CD1c-positive myeloid dendritic cell (primary cell): Measurements from ENCODE around the gene EIF3F.

ENCODE experiments used
- DNase-seq: peaks from one replicate; pipeline ENCODE4 v3.0.0-alpha.2; 2016; ENCODE audit errors: extremely low spot score

The EIF3F gene

DNA sequence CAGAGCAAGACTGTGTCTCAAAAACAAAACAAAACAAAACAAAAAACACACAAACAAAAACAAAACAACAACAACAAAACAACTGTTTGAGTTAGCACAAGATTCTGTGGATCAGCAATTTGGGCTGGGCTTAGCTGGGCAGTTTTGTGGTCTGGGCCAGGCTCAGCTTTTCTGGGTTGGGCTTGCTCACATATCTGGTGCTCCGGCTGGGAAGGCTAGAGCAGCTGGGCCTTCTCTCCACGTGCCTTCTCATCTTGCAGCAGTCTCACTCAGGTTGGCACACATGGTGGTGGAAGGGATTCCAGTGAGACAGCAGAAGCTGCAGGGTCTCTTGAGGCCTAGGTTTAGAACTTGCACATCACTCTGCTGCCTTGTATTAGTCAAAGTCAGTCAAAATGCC, 35.7 kb downstream of the EIF3F start:
- no peak for DNase-seq

DNA sequence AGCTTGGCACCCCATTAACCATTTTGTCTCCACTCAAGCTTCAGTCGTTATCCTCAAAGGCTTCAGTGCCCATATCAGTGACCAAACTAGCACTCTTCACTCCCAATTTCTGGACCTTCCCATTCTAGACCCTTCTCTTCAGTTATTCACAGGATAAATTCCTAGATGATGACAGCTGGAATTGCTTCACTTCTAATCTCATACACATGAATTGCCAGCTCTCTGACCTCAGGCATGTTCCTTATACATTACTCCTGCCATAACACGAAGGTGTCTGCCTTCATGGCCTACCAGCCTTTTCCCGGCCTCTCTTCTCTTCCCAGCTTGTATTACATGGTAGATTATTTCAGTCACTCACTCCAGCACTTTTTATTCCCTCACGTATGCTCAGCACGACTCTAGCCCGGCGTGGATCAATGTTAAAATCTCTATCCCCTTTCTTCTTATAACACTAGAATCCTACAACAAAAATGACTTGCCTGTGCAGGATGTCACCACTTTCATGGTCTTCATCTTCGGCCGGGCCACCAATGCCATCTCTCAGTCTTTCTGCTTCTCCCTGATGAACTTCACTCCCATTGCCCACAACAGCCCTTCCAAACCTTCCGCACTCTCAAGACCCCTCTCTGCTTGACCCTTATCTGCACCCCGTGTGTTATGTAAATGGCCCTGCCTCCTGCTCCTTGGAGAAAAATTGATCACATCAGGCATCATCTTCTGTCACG, 36.9 kb downstream of the EIF3F start:
- no peak for DNase-seq

DNA sequence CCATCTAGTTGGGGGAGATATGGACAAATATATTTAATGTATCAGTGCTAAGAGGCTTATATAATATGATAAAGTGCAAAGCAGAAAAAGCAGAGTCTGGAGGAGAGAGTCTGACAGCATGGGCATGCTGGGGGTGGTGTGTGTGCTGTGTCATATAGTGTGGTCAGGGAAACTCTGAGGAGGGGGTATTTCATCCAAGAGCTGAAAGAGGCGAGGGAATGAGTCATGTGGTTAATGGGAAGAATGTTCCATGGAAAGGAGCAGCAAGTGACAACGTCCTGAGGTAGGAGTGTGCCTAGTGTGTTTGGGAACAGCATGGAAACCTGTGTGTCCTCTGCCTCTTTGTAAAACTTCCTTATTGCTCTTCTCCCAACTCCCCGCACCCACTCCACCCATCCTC, 38.0 kb downstream of the EIF3F start:
- no peak for DNase-seq

DNA sequence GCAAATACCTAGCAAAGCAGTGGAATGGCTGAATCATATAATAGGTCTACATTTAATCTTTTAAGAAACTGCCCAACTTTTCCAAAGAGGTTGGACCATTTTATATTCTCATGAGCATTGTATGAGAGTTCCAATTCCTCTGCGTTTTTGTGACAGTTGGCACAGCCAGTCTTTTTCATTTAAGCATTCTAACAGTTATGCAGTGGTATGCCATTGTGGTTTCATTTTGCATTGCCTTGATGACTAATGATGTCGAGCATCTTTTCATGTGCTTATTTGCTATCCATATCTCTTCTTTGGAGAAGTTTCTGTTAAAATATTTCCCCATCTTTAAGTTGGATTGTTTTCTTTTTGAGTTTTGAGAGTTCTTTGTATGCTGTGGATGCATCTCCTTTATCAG, 38.7 kb downstream of the EIF3F start:
- no peak for DNase-seq

DNA sequence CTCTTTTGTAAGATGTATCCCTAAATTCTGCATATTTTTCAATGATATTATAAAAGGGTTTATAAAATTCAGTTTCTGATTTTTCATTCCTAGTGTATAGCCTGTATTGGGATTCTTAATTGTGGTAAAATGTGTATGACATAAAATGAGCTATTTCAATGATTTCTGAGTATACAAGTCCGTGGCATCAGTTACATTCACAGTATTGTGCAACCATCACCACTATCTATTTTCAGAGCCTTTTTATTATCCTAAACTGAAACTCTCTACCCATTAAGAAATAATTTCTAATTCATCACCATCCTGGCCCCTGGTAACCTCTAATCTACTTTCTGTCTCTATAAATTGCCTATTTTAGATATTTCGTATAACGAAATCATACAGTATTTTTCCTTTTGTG, 39.8 kb downstream of the EIF3F start:
- DNase-seq = no peak

DNA sequence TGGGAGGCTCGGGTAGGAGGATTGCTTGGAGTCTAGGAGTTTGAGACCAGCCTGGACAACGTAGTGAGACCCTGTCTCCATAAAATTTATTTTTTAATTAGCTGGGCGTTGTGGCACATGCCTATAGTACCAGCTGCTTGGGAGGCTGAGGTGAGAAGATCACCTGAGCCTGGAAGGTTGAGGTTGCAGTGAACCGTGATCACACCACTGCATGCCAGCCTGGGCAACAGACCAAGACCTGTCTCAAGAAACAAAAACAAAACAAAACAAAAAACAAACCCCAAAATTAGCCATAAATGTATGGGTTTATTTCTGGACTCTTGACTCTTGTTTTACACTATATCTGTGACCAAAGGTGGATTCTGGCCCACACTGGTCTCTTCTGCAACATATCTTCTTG, 41.6 kb downstream of the EIF3F start:
- no peak for DNase-seq

DNA sequence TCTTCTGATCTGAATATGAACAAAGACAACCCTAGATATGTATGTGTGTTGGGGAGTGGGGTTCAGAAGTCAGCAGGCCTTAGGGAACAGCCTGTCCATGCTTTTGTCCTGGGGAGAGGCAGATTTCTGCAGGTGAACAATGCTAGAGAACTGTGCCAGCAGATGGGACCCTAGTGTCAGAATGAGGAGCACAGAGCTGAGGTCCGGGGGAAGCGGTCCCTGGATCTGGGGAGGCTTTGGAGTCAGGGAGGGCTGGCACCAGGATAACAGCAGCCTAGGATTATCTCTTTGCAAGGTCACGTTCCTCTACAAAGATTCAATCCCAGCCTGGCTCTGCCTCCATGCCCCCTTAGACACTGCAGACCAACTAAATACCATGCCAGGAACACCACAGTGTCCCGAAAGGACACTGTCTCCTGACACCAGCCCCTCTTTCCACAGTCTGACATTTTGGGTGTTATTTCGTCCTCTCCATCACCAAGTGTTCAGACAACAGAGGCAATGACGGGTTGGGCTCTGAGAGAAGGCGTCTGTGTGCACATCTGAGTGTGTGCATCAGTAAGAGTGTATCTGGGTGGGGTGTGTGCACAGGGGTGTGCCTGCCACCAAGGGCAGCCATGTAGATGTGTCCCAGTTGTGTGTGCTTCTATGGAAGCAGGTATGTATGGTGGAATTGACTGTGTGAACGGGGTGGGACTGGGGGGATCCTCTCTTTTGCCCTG, 43.5 kb downstream of the EIF3F start:
- no peak for DNase-seq

DNA sequence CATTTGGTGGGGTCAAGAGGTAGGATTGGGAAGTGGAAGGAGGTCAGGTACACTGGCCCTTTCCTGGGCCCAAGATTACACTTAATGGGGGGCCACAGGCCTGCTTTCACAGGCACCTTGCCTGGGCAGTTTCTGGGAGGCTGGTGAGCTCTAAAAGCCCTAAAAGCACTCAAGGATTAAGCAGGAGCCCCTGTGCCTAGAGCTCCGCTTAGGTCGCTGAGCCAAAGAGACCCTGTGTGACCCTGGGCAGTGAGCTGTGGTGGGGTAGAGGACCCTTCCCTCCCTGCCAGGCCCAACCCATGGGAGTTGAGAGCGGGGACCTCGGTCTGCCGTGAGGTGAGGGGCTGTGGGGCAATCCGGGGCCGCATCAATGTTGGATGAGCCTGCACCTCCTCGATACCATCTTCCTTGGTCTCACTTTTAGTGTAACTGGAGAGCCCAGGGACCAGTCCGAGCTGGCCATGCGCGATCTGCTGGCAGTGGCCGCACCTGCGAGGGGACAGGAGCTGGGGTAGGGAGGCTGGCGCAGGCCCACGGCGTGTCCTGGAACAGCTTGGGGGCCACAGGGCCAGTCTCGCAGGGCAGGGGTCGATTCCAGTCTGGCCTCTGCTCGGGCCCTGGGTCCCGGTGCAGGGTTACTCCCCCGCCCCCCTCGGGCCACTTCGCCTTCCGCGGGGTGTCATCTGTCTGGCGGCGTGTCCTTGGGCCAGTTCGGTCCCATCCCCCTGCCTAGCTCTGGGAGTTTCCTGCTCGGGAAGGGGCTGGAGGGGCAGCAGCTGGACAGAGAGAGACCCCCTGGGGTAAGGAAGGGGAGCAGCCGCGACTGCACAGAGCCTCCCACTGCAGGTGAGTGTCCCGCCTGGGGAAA, 44.3 kb downstream of the EIF3F start:
- no peak for DNase-seq

DNA sequence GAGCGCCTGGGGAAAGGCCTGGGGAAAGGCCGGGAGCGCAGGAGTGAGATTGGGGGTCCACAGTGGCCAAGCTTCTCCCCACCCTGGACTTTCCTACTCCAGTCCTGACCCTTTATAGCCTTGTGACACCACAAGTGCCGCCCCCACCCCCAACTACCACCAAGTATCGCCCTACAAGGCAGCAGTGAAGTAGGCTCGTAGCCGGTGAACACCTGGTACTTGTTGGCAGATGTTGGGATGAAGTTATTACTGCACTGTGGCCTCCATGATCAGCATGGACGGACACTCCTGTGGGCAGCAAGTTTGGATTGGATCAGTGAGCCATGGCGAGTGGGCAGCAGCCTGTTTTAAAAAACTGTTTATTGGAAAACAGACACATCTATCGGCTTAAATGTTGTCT, 45.0 kb downstream of the EIF3F start:
- no peak for DNase-seq

DNA sequence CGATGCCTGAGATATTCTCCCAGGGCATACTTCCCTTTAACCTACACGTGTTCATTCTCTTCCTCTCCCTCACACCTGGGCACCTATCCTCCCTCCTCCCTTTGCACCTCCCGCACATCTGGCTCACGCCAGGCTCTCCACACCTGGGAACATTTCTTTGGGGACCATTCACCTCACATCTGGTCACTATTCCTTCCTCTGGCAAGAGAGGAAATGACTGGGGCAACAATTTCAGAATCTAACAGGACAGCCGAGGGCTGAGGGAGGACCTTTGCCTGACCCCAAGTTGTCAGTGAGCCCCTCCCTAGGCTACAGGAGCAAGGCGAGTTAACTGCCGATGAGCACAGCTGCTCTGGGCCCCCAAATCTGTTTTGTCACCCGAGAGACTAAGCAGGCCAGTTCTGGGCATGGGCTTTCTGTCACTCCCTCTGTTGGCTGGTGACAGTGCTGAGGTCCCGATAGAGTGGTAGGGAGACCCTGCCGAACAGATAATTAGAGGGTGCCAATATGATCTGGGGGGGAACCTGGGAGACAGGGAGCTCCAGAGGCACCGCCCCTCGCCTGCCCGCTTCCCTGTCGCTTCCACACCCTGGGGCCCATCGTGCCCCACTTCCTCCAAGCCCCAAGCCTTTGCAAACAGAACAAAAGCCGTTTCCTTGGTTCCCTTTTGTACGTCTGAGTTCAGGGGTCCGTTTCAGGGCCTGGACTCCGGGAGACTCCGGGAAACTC, 45.6 kb downstream of the EIF3F start:
- DNase-seq = no peak

DNA sequence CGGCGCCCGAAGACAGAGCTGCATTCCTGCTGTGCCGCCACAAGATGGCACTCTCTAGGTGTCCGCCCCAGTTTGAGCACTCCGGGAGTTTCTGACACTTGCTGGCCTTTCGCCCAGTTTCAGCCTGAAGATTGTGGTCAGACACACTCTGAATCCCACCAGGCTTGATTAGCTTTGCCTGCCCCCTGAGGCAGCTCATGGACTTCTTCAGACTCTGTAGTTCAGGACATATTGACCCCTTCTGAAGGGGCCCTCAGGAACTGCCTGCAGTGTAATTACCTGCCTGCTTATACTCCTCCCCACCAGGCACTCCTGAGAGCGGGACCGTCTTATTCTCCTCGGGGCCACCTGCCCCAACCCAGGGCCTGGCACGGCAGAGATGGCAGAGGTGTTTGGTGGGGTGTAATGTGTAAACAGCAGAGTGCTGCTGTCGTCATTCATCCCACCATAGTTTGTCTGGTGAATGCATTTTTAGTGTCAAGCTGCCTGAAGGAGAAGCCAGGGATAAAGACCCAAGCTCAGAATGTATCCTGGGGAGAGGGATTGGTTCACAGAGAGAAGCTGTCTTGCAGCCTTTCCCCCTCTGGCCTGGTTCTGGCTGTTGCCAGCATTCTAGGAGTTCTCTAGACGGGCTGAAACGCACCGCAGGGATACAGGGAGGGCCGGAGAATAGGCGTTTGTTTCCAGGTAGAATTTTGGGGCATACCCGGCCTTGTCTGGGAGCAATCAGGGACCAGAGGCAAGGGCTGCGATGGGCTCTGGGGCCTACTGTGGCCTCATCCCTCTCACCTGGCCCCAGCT, 46.4 kb downstream of the EIF3F start:
- peak; percentile 59 for DNase-seq

DNA sequence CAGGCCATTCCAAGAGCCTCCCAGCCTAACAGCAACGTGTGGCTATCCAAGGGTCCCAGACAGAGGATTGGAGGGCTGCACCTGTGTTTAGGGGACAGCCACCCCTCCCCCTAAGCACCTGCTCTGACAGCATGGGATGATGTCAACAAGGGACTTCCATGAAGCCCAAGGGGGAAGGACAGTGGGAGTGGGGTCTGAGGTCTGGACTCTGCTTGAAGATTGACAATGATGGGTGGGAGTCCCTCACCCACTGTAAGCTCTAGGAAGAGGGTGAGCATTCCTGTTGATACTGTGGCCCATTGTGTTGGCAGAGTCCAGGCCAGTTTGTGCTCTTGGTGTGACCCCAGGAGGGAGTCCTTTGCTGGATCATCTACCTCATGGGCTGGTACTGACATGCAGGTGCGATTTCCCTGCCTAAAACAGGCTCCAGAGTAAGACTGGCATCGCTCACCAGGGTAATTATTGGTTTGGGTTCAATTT, 47.0 kb downstream of the EIF3F start:
- DNase-seq = no peak

DNA sequence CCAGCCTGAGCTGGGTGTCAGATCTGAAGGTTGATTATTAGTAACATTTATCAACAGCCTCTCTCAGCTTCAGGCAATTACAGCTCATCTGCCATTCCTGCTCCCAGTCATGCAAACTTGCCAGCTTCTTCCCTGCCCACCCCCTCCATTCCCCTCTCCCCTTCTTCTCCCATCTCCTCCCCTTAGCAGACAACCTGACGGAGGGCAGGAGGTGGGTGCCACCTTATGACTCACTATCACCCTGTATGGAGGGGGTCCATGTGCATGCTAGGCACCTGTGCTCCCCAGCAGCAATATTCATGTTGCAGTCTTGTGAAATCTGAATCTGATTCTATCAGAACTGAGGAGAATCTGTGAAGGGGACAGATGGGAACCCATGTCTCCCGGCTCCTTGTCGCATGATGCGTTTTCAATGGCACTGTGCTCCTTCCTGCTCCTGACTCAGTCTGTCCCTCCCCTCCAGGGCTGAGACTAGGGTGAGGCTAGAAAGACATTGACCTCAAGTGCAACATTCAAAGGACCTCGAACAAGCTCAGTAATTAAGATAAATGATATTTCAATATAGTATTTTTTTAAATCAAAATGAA, 47.6 kb downstream of the EIF3F start:
- DNase-seq = no peak

DNA sequence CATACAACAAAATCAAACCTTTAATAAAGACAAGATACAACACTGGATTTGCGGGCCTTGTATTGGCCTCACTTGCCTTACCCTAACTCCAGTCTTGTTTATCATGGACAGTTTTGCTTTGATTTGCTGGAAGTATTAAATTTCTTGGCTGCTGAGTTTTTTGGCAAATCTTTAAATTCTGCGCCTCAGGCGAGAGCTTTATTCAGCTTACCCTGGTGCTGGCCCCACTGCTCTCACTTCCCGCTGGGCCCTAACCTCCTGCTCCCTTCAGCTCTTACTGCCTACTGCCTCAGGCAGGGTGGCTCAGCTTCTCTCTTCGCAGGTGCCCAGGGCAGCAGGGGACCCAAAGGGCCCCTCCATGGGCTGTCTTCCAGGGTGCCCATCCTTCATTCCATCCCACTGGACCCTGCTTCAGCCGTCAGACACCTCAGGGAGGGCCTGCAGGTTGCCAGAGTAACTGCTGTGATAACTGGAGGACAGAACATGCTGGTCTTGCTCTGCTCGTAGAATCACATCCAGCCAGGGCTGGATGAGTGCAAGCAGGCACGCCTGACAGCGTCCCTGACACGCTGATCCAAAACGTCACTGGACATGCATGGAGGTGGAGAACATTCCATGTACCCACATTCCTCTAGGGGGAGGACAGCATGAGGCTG, 48.2 kb downstream of the EIF3F start:
- no peak for DNase-seq

DNA sequence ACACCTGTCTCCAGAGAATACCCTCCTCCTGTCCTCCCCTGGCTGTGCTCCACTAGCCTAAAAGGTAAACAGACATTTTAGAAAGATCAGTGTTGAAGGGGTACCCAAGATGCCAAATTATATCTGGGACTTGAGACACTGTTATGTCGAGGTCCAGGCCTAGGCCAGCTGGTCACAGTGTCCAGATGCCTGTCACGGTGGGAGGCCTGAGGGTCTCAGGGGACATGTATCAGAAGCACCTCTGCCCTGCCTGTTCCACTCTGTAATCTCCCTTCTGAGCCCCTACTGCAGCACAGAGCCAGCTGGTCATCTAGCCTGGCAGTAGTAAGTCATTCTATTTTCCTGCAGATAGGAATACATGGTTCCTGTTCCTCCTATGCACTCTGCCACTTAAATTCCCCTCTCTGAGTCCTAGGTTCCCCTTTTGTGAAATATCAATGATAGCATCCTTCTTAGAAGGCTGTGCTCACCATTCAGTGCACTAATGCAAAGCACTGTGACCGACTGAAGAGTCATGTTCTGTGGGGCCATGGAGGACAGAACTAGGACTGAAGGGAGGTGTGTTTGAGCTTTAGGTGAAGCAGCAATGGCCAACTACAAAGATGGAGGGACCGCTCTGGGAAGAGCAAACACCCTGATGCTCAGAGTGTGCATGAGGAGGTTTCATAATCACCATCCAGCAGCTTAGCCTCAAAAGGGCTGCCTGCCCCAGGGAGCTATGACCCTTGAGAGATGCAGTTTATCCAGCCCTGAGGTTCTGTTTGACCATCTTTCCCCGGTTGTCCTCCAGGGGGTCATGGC, 49.1 kb downstream of the EIF3F start:
- DNase-seq = peak; percentile 23

DNA sequence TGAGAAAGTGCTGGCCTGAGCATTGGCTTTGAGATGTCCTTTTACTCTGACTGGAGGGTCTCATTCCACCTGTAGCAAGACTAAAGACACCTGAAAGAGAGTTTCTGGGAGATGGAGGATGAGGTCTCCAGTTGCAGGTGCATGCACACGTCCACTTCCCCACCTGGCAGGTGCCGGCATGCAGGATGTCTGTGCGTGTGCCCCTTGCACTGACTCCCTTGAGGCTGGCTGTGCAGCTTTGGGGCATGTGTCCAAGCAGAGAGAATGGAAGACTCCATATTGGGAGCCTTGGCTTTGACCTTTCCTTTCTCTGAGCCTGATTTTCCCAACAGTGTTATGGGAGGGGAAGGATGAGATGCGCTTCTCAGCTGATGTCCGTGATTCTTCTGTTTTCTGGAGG, 49.8 kb downstream of the EIF3F start:
- DNase-seq = no peak

DNA sequence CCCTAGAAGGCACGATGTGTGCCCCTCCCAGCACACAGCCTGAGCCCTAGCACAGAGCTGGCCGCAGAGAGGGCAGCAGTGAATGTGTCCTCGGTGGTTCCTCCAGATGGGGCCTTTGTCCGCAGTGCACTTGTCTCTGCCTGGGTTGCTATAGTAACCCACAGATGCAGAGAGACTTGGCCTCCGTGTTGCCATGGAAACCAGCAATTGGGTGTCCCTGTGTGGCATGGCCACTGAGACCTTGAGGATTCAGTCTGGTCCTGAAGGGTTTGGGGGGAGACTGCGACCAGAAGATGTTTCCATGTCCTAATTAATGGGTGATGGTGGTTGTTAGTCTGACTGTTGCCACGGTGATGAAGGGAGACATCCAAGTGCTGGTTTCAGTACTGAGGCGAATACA, 51.3 kb downstream of the EIF3F start:
- DNase-seq = no peak

DNA sequence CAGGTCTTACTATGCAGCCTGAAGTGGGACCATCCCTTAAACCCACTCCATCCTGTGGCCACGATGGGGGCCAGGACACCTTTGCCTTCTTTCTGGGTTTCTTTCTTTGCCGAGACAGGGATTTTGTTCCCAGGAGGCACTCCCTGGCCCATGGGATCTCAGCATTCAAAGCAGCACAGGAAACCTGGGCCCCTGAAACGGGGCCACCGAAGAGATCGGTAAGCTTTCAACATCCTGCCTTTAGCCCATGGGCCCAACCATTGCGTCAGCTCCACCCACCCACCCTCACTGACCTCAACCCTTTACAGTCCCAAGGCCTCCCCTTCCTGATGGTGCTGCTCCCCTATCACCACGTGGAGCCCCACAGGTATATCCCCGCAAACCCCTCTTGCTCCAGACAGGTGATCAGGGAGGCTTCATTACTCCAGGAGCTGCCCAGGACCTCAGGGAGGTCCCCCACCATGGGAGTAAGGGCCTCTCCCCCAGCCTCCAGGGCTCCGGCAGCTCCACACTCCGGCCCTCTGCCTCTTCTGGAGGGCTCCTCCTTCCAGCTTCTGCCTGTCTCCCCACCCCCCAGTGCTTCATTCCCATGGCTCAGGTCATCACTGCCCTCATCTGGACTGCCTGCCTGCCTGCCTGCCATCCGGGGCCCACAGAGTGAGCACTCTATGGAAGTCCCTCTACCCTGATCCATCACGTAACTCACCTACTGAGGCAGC, 51.8 kb downstream of the EIF3F start:
- DNase-seq = no peak
